K562 (cell line): ENCODE data around the gene TMEM214. TPM values are rescaled to one million over a fixed set of nuclear protein-coding genes. Genes with fewer than 3 reads are reported as not detected.

ENCODE experiments used
- HDAC8 ChIP-seq: fragments of 450-650 bp; IDR thresholded peaks from 2 replicates; pipeline ENCODE4 v1.6.1; 2016; ENCODE audit warnings: mild to moderate bottlenecking, missing genetic modification characterization, moderate library complexity, missing compliant biosample characterization
- HOXB6 ChIP-seq: fragments of 250-450 bp; sonication (Bioruptor Pico); IDR thresholded peaks from 2 replicates; pipeline ENCODE4 v1.5.1; 2022; ENCODE audit warnings: mild to moderate bottlenecking, borderline replicate concordance
- KDM1A ChIP-seq, 2 experiments: fragments of 450-650 bp; IDR thresholded peaks; 2 replicates each; pipeline ENCODE4 v1.6.1; 2016; ENCODE audit warnings: mild to moderate bottlenecking in 2 of 2
- POU5F1 ChIP-seq: fragments of 150-350 bp; IDR thresholded peaks from 2 replicates; pipeline ENCODE4 v1.6.1; 2014; ENCODE audit warnings: borderline replicate concordance, low read length, low read depth, mild to moderate bottlenecking; ENCODE audit not compliant: partially characterized antibody
- PPARD ChIP-seq: fragments of 250-450 bp; sonication (Bioruptor Pico); IDR thresholded peaks from 2 replicates; pipeline ENCODE4 v1.8.0; 2022; ENCODE audit warnings: inconsistent platforms, mild to moderate bottlenecking, moderate library complexity
- SMARCE1 ChIP-seq: fragments of 450-650 bp; IDR thresholded peaks from 2 replicates; pipeline ENCODE4 v1.7.1; 2016; ENCODE audit warnings: mild to moderate bottlenecking
- TAF7 ChIP-seq: fragments of 450-650 bp; IDR thresholded peaks from 2 replicates; pipeline ENCODE4 v1.6.1; 2016; ENCODE audit warnings: missing genetic modification characterization, missing compliant biosample characterization
- TCFL5 ChIP-seq: fragments of 250-450 bp; sonication (Bioruptor Pico); conservative IDR thresholded peaks from 2 replicates; pipeline ENCODE4 v1.6.1; 2021; ENCODE audit warnings: mild to moderate bottlenecking, moderate library complexity, matching md5 sums
- TOE1 ChIP-seq, 2 experiments: fragments of 450-650 bp in 1 of 2; sonication (generic) in 1 of 2; formaldehyde crosslinking in 1 of 2; IDR thresholded peaks; 2 replicates each; pipeline versions ENCODE4 v1.7.1 to v1.8.0; 2016 to 2022; ENCODE audit warnings: borderline replicate concordance in 2 of 2, mild to moderate bottlenecking in 2 of 2, antibody characterized with exemption in 1 of 2, inconsistent platforms in 1 of 2, low read depth in 1 of 2, missing genetic modification reagents in 1 of 2, moderate library complexity in 1 of 2
- U2AF2 ChIP-seq: fragments of 200-400 bp; formaldehyde crosslinking; optimal IDR thresholded peaks from 2 replicates; pipeline ENCODE3; 2017; ENCODE audit warnings: low read depth, mild to moderate bottlenecking, low read length
- ZC3H8 ChIP-seq: fragments of 450-650 bp; IDR thresholded peaks from 2 replicates; pipeline ENCODE4 v1.6.1; 2017
- ZFPM2 ChIP-seq: fragments of 250-450 bp; sonication (Bioruptor Pico); IDR thresholded peaks from 2 replicates; pipeline ENCODE4 v1.5.1; 2022; ENCODE audit warnings: mild to moderate bottlenecking
- polyA plus RNA-seq, 8 experiments: library from polyadenylated mRNA; depleted of rRNA in 4 of 8; stranded (reverse) in 5 of 8; unstranded in 3 of 8; fragments of >200 nt; fragmentation: Nextera tagmentation in 2 of 8; fragmentation: Illumina TruSeq in 1 of 8; extraction: Ambion mirVana in 2 of 8; extraction: Trizol in 1 of 8; gene quantifications; 2 replicates each; pipeline versions ENCODE4 v1.2.1 to v1.2.3, GENCODE V29; 2011 to 2014; ENCODE audit warnings: inconsistent platforms in 1 of 8, missing spikeins in 1 of 8
- total RNA-seq, 7 experiments: library from RNA; depleted of rRNA in 6 of 7; stranded (reverse); fragments of >200 nt in 6 of 7; fragmentation: Illumina TruSeq in 2 of 7; extraction: Trizol in 2 of 7; gene quantifications; 2 replicates each; pipeline versions ENCODE4 v1.2.1 to v1.2.3, GENCODE V29; 2011 to 2021; ENCODE audit warnings: low replicate concordance in 1 of 7
- TF ChIP-seq, protein P1 (sequence below), 2 experiments: fragments of 450-650 bp in 1 of 2; sonication (generic) in 1 of 2; formaldehyde crosslinking in 1 of 2; IDR thresholded peaks in 1 of 2; conservative IDR thresholded peaks in 1 of 2; 2 replicates each; pipeline versions ENCODE4 v1.6.1 to v1.8.1; 2016 to 2023; ENCODE audit warnings: mild to moderate bottlenecking in 2 of 2, moderate library complexity in 2 of 2, inconsistent platforms in 1 of 2, missing genetic modification reagents in 1 of 2
- TF ChIP-seq, protein P2 (sequence below): fragments of 250-450 bp; sonication (Bioruptor Pico); IDR thresholded peaks from 2 replicates; pipeline ENCODE4 v1.5.1; 2021; ENCODE audit warnings: mild to moderate bottlenecking
- TF ChIP-seq, protein P3 (sequence below): fragments of 450-650 bp; IDR thresholded peaks from 2 replicates; pipeline ENCODE4 v1.6.1; 2016; ENCODE audit warnings: antibody characterized with exemption
- TF ChIP-seq, protein P4 (sequence below): sonication (generic); formaldehyde crosslinking; IDR thresholded peaks from 2 replicates; pipeline ENCODE4 v1.8.0; 2022; ENCODE audit warnings: mild to moderate bottlenecking, missing genetic modification reagents
- TF ChIP-seq, protein P5 (sequence below), 3 experiments: IDR thresholded peaks in 2 of 3; conservative IDR thresholded peaks in 1 of 3; 2 replicates each; pipeline ENCODE4 v1.5.1; 2011 to 2012; ENCODE audit warnings: low read length in 3 of 3, mild to moderate bottlenecking in 3 of 3, control low read depth in 2 of 3, improper control_type of control experiment in 1 of 3, inconsistent platforms in 1 of 3, low read depth in 1 of 3, mixed read lengths in 1 of 3, moderate library complexity in 1 of 3; ENCODE audit not compliant: insufficient read depth in 2 of 3
- TF ChIP-seq, protein P6 (sequence below), 3 experiments: fragments of 200-800 bp in 1 of 3; sonication (Bioruptor generic) in 1 of 3; sonication (generic) in 1 of 3; formaldehyde crosslinking in 1 of 3; IDR thresholded peaks; 2 replicates each; pipeline versions ENCODE4 v1.6.1 to v1.8.0; 2016 to 2022; ENCODE audit warnings: mild to moderate bottlenecking in 2 of 3, missing compliant biosample characterization in 2 of 3, missing genetic modification characterization in 2 of 3, missing genetic modification reagents in 1 of 3

Gene TMEM214
- total and polyA plus RNA-seq, 9 of the 15 experiments (the other 6 are each of a cell fraction or from before 2014, with no cell fraction given): 11.4 to 81.4 (median 44.1) TPM

DNA sequence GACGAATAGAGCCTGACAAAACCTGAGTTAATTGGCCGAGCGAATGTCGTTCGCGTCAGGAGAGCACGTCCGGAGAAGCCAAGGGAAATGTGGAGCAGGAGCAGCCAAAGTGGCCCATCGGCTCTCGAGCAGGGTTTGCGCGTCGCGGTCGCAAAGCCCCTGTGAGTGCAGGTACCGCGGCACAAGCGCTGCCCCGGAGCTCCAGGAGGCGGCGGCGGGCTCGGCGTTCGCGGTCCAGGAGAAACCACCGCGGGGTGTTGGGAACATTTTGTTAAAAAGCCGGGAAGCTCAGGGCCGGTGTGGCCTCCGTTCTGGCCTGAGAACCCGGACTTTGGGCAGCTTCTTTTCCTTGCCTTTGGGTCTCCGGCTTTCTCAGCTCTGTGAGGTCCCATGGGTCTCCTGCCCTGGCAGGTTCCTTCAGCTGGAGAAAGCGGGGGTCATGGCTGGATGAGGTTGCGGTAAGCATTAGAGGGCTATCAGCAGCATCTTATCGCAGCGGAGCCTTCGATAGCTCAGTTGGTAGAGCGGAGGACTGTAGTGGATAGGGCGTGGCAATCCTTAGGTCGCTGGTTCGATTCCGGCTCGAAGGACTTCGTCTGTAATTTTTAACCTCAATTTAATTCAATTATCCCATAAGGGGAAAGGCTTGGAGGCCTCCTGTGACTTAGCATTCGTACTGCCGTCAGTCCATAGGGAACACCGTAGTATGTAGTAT is 17.7 kb downstream of the TMEM214 start (continued):
- TF ChIP-seq POU5F1 (no peak), SMARCE1 (0 out of 2 replicates have a peak, but pooled peaks have one; percentile 12), ZC3H8 (no peak), KDM1A (IDR thresholded peaks at IDR 0.05) (peak in 1 of 2 experiments; percentile 48; a peak in 2 of 4 replicates), TCFL5 (CRISPR knock-in tag) (no peak), HDAC8 (tag) (no peak), PPARD (CRISPR knock-in tag) (no peak), TOE1 (IDR thresholded peaks at IDR 0.05; ENCODE audit: borderline replicate concordance) (no peak; the same call in 1 of the 2 replicates), TOE1 (CRISPR knock-in tag; IDR thresholded peaks at IDR 0.05; ENCODE audit: borderline replicate concordance, low read depth) (no peak), U2AF2 (no peak), ZFPM2 (peak; percentile 69; the same call in 1 of the 2 replicates), TAF7 (tag) (no peak), HOXB6 (CRISPR knock-in tag) (no peak)
- TF ChIP-seq, protein P1, sequence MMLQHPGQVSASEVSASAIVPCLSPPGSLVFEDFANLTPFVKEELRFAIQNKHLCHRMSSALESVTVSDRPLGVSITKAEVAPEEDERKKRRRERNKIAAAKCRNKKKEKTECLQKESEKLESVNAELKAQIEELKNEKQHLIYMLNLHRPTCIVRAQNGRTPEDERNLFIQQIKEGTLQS (IDR thresholded peaks at IDR 0.05): peak; percentile 62; the same call in 1 of the 2 replicates
- TF ChIP-seq, protein P1 (CRISPR knock-in tag; conservative IDR thresholded peaks at IDR 0.05): no peak
- TF ChIP-seq, protein P2, sequence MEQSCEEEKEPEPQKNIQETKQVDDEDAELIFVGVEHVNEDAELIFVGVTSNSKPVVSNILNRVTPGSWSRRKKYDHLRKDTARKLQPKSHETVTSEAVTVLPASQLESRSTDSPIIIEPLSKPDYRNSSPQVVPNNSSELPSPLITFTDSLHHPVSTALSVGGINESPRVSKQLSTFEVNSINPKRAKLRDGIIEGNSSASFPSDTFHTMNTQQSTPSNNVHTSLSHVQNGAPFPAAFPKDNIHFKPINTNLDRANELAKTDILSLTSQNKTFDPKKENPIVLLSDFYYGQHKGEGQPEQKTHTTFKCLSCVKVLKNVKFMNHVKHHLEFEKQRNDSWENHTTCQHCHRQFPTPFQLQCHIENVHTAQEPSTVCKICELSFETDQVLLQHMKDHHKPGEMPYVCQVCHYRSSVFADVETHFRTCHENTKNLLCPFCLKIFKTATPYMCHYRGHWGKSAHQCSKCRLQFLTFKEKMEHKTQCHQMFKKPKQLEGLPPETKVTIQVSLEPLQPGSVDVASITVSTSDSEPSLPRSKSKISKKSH (CRISPR knock-in tag): no peak
- TF ChIP-seq, protein P3, sequence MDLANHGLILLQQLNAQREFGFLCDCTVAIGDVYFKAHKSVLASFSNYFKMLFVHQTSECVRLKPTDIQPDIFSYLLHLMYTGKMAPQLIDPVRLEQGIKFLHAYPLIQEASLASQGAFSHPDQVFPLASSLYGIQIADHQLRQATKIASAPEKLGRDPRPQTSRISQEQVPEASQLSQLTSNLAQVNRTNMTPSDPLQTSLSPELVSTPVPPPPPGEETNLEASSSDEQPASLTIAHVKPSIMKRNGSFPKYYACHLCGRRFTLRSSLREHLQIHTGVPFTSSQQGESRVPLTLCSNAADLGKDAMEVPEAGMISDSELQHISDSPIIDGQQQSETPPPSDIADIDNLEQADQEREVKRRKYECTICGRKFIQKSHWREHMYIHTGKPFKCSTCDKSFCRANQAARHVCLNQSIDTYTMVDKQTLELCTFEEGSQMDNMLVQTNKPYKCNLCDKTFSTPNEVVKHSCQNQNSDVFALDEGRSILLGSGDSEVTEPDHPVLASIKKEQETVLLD: peak; percentile 40; the same call in 1 of the 2 replicates
- TF ChIP-seq, protein P4, sequence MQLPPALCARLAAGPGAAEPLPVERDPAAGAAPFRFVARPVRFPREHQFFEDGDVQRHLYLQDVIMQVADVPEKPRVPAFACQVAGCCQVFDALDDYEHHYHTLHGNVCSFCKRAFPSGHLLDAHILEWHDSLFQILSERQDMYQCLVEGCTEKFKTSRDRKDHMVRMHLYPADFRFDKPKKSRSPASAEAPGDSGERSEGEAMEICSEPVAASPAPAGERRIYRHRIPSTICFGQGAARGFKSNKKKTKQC (CRISPR knock-in tag): no peak
- TF ChIP-seq, protein P5, sequence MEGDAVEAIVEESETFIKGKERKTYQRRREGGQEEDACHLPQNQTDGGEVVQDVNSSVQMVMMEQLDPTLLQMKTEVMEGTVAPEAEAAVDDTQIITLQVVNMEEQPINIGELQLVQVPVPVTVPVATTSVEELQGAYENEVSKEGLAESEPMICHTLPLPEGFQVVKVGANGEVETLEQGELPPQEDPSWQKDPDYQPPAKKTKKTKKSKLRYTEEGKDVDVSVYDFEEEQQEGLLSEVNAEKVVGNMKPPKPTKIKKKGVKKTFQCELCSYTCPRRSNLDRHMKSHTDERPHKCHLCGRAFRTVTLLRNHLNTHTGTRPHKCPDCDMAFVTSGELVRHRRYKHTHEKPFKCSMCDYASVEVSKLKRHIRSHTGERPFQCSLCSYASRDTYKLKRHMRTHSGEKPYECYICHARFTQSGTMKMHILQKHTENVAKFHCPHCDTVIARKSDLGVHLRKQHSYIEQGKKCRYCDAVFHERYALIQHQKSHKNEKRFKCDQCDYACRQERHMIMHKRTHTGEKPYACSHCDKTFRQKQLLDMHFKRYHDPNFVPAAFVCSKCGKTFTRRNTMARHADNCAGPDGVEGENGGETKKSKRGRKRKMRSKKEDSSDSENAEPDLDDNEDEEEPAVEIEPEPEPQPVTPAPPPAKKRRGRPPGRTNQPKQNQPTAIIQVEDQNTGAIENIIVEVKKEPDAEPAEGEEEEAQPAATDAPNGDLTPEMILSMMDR (IDR thresholded peaks at IDR 0.05 in 2 of 3, conservative IDR thresholded peaks at IDR 0.05 in 1 of 3; ENCODE audit: insufficient read depth in 2 of 3, low read depth in 1 of 3, low read length in 3 of 3): no peak
- TF ChIP-seq, protein P6, sequence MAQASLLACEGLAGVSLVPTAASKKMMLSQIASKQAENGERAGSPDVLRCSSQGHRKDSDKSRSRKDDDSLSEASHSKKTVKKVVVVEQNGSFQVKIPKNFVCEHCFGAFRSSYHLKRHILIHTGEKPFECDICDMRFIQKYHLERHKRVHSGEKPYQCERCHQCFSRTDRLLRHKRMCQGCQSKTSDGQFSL (CRISPR knock-in tag; IDR thresholded peaks at IDR 0.05): peak; percentile 71; the same call in 1 of the 2 replicates
- TF ChIP-seq, protein P6 (tag; IDR thresholded peaks at IDR 0.05): no peak
